Measurements from ENCODE around the gene GPR25. TPM values are rescaled to one million over a fixed set of nuclear protein-coding genes. Genes with fewer than 3 reads are reported as not detected.

GPR25 gene
- total RNA-seq, 1 donor = not detected

DNA sequence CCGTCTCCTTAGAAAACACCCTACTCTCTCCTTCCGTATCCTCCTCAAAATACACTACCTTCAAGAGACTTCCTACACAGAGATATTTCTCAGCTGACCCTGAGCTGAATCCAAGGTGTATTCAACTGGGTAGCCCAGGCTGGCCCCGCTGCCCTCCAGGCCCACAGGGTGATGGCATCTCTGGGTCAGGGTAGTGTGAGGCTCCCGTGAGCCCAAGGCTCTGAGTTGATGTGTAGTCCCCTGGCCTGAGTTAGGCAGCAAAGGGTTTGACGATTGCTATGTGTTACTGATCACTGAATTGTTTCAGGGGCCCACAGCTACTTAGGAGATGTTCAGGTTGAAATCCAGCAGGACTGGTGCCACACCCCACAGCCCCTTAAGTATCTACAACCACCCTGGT lies 28.6 kb downstream of the GPR25 start:
- DNase-seq (ENCODE audit: low read depth) = no peak
- H3K4me3 ChIP-seq (ENCODE audit: low read depth, low read length) = no peak overlapping the region

DNA sequence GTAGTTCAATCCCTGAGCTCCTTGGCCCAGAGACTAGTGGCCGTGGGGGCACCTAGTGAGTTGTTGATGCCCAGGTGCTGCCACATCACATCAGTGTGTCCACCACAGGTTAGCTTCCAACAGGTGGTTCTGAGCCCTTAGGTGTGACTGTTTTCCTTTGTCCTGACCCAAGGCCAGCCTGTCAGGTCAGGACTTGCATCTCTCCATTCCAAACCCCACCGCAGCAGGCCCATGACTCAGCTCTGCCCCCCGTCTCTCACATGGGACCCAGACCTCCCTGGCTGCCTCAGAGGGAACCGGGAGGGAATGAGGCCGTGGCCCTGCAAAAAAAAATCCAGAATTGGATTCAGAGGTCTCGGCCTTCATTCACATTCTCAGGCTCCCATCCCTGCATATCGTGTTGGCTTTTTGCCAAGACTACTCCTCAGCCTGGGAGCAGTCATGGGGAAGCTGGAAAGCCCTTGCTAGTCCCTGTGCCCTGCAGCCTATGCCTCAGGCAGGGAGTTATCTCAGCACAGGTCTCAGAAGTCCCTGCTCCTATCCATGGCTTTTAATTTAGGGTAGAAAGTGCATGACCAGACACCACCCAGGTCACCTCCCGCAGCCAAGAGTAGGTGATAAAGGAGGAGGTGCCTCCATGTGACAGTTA lies 29.1 kb downstream of the GPR25 start:
- DNase-seq (ENCODE audit: low read depth) = no peak
- H3K4me3 ChIP-seq (ENCODE audit: low read depth, low read length) = no peak overlapping the region
- TF ChIP-seq, protein P1, sequence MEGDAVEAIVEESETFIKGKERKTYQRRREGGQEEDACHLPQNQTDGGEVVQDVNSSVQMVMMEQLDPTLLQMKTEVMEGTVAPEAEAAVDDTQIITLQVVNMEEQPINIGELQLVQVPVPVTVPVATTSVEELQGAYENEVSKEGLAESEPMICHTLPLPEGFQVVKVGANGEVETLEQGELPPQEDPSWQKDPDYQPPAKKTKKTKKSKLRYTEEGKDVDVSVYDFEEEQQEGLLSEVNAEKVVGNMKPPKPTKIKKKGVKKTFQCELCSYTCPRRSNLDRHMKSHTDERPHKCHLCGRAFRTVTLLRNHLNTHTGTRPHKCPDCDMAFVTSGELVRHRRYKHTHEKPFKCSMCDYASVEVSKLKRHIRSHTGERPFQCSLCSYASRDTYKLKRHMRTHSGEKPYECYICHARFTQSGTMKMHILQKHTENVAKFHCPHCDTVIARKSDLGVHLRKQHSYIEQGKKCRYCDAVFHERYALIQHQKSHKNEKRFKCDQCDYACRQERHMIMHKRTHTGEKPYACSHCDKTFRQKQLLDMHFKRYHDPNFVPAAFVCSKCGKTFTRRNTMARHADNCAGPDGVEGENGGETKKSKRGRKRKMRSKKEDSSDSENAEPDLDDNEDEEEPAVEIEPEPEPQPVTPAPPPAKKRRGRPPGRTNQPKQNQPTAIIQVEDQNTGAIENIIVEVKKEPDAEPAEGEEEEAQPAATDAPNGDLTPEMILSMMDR (IDR thresholded peaks at IDR 0.05; ENCODE audit: insufficient read depth, low read depth, low read length) = no peak

More for the DNA sequence above, 28.6 kb downstream of the GPR25 start:
- TF ChIP-seq, protein P1 (IDR thresholded peaks at IDR 0.05; ENCODE audit: insufficient read depth, low read depth, low read length) = no peak

DNA sequence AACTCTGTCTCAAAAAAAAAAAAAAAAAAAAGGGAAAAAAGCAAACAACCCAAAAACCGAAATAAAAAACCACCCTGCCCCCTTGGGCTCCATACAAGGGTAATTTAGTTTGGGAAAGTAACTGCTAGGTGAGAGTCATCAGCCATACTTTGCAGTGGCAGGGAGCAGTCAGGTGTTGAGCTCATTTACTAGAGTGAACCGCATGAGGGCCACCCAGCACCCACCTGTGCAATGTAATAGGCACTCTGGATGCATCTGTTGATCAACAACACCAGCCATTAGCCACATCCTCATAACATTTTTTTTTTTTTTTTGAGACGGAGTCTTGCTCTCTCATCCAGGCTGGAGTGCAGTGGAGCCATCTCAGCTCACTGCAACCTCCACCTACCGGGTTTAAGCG lies 31.0 kb downstream of the GPR25 start:
- no peak for DNase-seq (ENCODE audit: low read depth)
- H3K4me3 ChIP-seq (ENCODE audit: low read depth, low read length) = no peak overlapping the region
- TF ChIP-seq, protein P1 (IDR thresholded peaks at IDR 0.05; ENCODE audit: insufficient read depth, low read depth, low read length) = no peak

DNA sequence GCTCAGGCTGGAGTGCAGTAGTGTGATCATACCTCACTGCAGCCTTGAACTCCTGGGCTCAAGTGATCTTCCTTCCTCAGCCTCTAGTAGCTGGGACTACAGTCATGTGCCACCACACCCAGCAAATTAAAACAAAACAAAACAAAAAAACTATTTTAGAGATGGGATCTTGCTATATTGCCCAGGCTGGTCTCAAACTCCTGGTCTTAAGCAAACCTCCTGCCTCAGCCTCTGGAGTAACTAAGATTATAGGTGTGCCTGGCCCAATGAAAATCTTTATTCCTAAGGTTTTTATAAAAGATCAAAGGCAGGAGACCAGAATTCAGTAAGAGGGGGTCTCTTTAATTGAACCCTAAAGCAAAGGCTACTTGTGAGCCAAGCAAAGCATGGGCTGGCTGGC lies 32.0 kb downstream of the GPR25 start:
- DNase-seq (ENCODE audit: low read depth) = no peak
- no peak overlapping the region for H3K4me3 ChIP-seq (ENCODE audit: low read depth, low read length)
- TF ChIP-seq, protein P1 (IDR thresholded peaks at IDR 0.05; ENCODE audit: insufficient read depth, low read depth, low read length) = no peak

- H3K4me3 ChIP-seq (ENCODE audit: low read depth, low read length) = no peak overlapping the region
- TF ChIP-seq, protein P1 (IDR thresholded peaks at IDR 0.05; ENCODE audit: insufficient read depth, low read depth, low read length) = no peak
- peak; percentile 87 for DNase-seq (ENCODE audit: low read depth)
Measured at GRCh38 chr1:200905411-200906052, 32.8 kb downstream of the GPR25 start.

GRCh38 chr1:200906491-200906890 lies 33.7 kb downstream of the GPR25 start:
- H3K4me3 ChIP-seq (ENCODE audit: low read depth, low read length) = no peak overlapping the region
- TF ChIP-seq, protein P1 (IDR thresholded peaks at IDR 0.05; ENCODE audit: insufficient read depth, low read depth, low read length) = no peak
- DNase-seq (ENCODE audit: low read depth) = no peak

All from fibroblast of villous mesenchyme (primary cell).